Fibroblast of lung (primary cell): ENCODE results near the gene TNP2. TPM values are rescaled to one million over a fixed set of nuclear protein-coding genes. Genes with fewer than 3 reads are reported as not detected.

ENCODE experiments used
- DNase-seq, 2 donors: peaks; one replicate each; pipeline versions ENCODE4 v3.0.0 to v3.0.0-alpha.2; 2010; ENCODE audit warnings: low read depth in 2 of 2
- H2AFZ ChIP-seq: 2 replicates; pipeline ENCODE4 v1.5.1; 2012; ENCODE audit warnings: low read length, control low read depth, inconsistent platforms
- H3K27ac ChIP-seq: 2 replicates; pipeline ENCODE4 v1.5.1; 2011; ENCODE audit warnings: low read length, control low read depth; ENCODE audit not compliant: insufficient read depth
- H3K27me3 ChIP-seq: 2 replicates; pipeline ENCODE4 v1.5.1; 2011; ENCODE audit warnings: mild to moderate bottlenecking, low read length; ENCODE audit not compliant: control insufficient read depth, insufficient read depth
- H3K36me3 ChIP-seq: 2 replicates; pipeline ENCODE4 v1.5.1; 2011; ENCODE audit warnings: low read length; ENCODE audit not compliant: control insufficient read depth, insufficient read depth
- H3K4me1 ChIP-seq: 2 replicates; pipeline ENCODE4 v1.5.1; 2011; ENCODE audit warnings: low read length; ENCODE audit not compliant: control insufficient read depth, insufficient read depth; ENCODE audit errors: extremely low read depth
- H3K4me2 ChIP-seq: 2 replicates; pipeline ENCODE4 v1.5.1; 2011; ENCODE audit warnings: low read length, control low read depth; ENCODE audit not compliant: insufficient read depth; ENCODE audit errors: extremely low read depth
- H3K4me3 ChIP-seq, 4 experiments: fragments of 200-600 bp in 1 of 4; sonication (generic) in 1 of 4; replicated peaks in 1 of 4; 2 replicates each; pipeline ENCODE4 v1.5.1; 2011 to 2016; ENCODE audit warnings: low read length in 4 of 4, low read depth in 3 of 4, mild to moderate bottlenecking in 3 of 4, control low read depth in 2 of 4, inconsistent platforms in 1 of 4, mixed read lengths in 1 of 4; ENCODE audit not compliant: insufficient read depth in 1 of 4; ENCODE audit errors: control extremely low read depth in 1 of 4
- H3K79me2 ChIP-seq: 2 replicates; pipeline ENCODE4 v1.5.1; 2012; ENCODE audit warnings: mild to moderate bottlenecking, low read length, inconsistent platforms; ENCODE audit not compliant: control insufficient read depth, insufficient read depth
- H3K9ac ChIP-seq: 2 replicates; pipeline ENCODE4 v1.5.1; 2011; ENCODE audit warnings: mild to moderate bottlenecking, low read length, control low read depth; ENCODE audit not compliant: insufficient read depth
- H3K9me3 ChIP-seq: 2 replicates; pipeline ENCODE4 v1.5.1; 2012; ENCODE audit warnings: low read depth, low read length; ENCODE audit not compliant: control insufficient read depth, insufficient read depth
- H4K20me1 ChIP-seq: 2 replicates; pipeline ENCODE4 v1.5.1; 2011; ENCODE audit warnings: low read length; ENCODE audit not compliant: control insufficient read depth, insufficient read depth; ENCODE audit errors: extremely low read depth
- EZH2 ChIP-seq: IDR thresholded peaks from 2 replicates; pipeline ENCODE4 v1.5.1; 2012; ENCODE audit warnings: low read length, control low read depth, mild to moderate bottlenecking; ENCODE audit errors: missing control alignments
- polyA plus RNA-seq, 2 donors: library from polyadenylated mRNA; depleted of rRNA in 1 of 2; stranded (reverse) in 1 of 2; unstranded in 1 of 2; fragments of >200 nt; gene quantifications; 2 replicates each; pipeline ENCODE4 v1.2.1, GENCODE V29; 2011 to 2012; ENCODE audit warnings: missing spikeins in 1 of 2
- total RNA-seq: library from RNA; depleted of rRNA; stranded (reverse); fragments of >200 nt; gene quantifications from 2 replicates; pipeline ENCODE4 v1.2.1, GENCODE V29; 2014
- TF ChIP-seq, protein P1 (sequence below), 2 donors: IDR thresholded peaks in 1 of 2; conservative IDR thresholded peaks in 1 of 2; 1 replicate in 1 of 2; 2 replicates in 1 of 2; pipeline ENCODE4 v1.5.1; 2011 to 2012; ENCODE audit warnings: low read length in 2 of 2, control low read depth in 1 of 2, inconsistent platforms in 1 of 2, low read depth in 1 of 2, mild to moderate bottlenecking in 1 of 2

The TNP2 gene
- total and polyA plus RNA-seq, 2 donors (not counting 1 experiment from before 2014, with no cell fraction given): not detected

DNA sequence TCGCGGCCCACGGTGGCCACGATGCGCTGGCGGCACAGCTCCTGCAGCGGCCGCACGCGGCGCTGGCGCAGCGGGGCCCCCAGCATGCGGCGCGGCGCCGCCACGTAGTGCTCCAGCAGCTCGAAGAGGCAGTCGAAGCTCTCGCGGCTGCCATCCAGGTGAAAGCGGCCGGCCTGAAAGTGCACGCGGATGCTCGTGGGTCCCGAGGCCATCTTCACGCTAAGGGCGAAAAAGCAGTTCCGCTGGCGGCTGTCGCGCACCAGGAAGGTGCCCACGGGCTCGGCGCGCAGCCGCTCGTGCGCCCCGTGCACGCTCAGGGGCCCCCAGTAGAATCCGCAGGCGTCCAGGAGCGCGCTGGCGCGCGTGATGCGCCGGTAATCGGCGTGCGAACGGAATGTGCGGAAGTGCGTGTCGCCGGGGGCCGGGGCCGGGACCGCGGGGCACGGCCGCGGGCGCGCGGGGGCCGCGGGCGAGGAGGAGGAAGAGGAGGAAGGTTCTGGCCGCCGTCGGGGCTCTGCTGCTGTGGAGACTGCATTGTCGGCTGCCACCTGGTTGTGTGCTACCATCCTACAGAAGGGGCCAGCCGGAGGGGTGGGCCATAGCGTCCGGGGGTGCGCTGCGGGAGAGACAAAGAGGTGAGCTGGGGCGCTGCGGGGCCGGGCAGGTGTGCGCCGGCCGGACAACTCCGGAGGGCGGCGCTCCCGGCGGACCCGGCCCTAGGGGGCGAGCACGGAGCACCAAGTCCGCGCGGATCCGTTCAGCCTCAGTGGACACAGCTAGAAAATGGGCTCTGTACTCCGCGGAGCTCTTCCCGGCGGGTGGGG, 14.0 kb downstream of the TNP2 start:
- Histone ChIP-seq H3K79me2 (peaks cover 32% of the 10 kb centered on the region), H3K4me3 (peak overlapping the region; percentile 44 to 97 (median 71)), H3K27me3 (no peaks in the 10 kb centered on the region), H3K4me2 (peak overlapping the region; percentile 92), H3K9me3 (no peaks in the 10 kb centered on the region), H4K20me1 (no peaks in the 10 kb centered on the region), H2AFZ (no peak overlapping the region), H3K9ac (peak overlapping the region; percentile 79), H3K27ac (peak overlapping the region; percentile 79), H3K36me3 (peaks cover 21% of the 10 kb centered on the region), H3K4me1 (peaks cover 24% of the 10 kb centered on the region)
- TF ChIP-seq EZH2: no peak
- TF ChIP-seq, protein P1, sequence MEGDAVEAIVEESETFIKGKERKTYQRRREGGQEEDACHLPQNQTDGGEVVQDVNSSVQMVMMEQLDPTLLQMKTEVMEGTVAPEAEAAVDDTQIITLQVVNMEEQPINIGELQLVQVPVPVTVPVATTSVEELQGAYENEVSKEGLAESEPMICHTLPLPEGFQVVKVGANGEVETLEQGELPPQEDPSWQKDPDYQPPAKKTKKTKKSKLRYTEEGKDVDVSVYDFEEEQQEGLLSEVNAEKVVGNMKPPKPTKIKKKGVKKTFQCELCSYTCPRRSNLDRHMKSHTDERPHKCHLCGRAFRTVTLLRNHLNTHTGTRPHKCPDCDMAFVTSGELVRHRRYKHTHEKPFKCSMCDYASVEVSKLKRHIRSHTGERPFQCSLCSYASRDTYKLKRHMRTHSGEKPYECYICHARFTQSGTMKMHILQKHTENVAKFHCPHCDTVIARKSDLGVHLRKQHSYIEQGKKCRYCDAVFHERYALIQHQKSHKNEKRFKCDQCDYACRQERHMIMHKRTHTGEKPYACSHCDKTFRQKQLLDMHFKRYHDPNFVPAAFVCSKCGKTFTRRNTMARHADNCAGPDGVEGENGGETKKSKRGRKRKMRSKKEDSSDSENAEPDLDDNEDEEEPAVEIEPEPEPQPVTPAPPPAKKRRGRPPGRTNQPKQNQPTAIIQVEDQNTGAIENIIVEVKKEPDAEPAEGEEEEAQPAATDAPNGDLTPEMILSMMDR (conservative IDR thresholded peaks at IDR 0.05 in 1 of 2, IDR thresholded peaks at IDR 0.05 in 1 of 2; ENCODE audit: low read depth in 1 of 2, low read length in 2 of 2): no peak
- DNase-seq: peak; percentile 40 to 69

DNA sequence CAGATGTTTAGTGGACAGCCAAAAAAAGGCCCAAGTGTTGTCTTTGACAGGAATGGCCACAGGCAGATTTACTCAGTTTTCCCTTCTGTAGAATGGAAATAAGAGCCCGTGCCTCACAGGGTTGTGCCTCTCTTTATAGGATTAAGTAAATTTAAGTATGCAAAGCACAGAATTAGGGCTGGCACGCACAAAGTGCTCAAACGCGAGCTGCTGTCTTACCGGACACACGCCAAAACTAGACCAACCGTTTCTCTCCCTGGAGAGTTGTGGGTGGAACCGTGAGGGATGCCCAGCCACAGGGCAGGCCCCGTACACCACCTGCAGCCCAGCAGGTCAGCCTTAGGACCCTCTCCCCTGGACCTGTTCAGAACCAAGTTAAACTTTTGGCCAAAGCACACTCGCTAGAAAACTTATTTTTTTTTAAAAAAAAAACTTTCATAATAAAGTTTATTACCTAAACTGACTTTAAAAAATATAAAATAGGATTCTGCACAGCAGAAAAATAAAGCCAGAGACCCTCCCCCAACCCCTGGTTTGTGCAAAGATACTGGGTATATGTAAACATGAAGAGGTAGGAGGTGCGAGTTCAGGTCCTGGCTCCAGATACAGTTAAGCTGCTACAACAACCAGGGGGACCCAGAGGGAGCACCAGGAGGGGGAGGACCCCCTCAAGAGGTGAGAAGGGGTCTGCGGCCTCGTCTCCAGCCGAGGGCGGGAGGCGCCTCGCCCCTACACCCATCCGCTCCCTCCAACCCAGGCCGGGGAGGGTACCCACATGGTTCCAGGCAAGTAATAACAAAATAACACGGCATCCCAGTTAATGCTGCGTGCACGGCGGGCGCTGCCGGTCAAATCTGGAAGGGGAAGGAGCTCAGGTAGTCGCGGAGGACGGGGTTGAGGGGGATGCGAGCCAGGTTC, 14.9 kb downstream of the TNP2 start:
- peak in 1 of 2 donors; percentile 20 for DNase-seq
- Histone ChIP-seq H3K4me3 (peak overlapping the region; percentile 44 to 97 (median 71)), H3K79me2 (peaks cover 32% of the 10 kb centered on the region), H4K20me1 (no peaks in the 10 kb centered on the region), H3K36me3 (peaks cover 21% of the 10 kb centered on the region), H3K9me3 (no peaks in the 10 kb centered on the region), H3K4me2 (peak overlapping the region; percentile 92), H3K27me3 (no peaks in the 10 kb centered on the region), H3K4me1 (peaks cover 24% of the 10 kb centered on the region), H3K9ac (peak overlapping the region; percentile 79), H2AFZ (no peak overlapping the region), H3K27ac (peak overlapping the region; percentile 79)
- TF ChIP-seq EZH2: no peak
- TF ChIP-seq, protein P1 (conservative IDR thresholded peaks at IDR 0.05 in 1 of 2, IDR thresholded peaks at IDR 0.05 in 1 of 2; ENCODE audit: low read depth in 1 of 2, low read length in 2 of 2): no peak
